ENCODE measurements around the gene ARHGAP15.

ARHGAP15 gene

GRCh38 chr2:143152219-143152618 is 23.0 kb downstream of the ARHGAP15 start:
- no peaks in the 10 kb centered on the region for H3K9me3 Mint-ChIP-seq
- H3K27me3 Mint-ChIP-seq: no peaks in the 10 kb centered on the region
- H3K36me3 Mint-ChIP-seq (ENCODE audit: low read depth): peaks cover 23% of the 10 kb centered on the region
- H3K4me1 Mint-ChIP-seq (ENCODE audit: low read depth): peaks cover 86% of the 10 kb centered on the region
- peak overlapping the region; percentile 80 for H3K27ac Mint-ChIP-seq
- no peak for DNase-seq
- peak overlapping the region; percentile 2 for H3K4me3 Mint-ChIP-seq

DNA sequence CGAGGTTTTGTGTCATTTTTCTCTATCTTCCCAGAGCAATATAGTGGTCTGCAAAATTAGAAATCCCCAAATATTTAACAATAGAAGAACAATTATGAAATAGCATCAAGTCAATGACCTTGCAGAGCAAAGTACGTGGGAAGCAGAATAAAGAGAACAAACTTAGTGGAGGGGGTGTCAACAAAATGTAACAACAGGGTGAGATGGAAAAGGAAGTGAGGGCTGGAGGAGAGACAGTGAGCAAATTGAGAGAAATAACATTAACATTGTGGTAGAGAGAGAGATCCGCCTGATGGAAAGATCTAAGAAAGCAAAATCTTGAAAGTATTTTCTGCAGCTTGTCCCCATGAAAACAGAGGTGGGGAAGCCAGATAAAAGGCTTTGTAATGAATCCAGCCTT is 23.4 kb downstream of the ARHGAP15 start:
- Mint-ChIP-seq H3K4me1 (ENCODE audit: low read depth) (peaks cover 86% of the 10 kb centered on the region), H3K9me3 (no peaks in the 10 kb centered on the region), H3K27me3 (no peaks in the 10 kb centered on the region), H3K36me3 (ENCODE audit: low read depth) (peaks cover 28% of the 10 kb centered on the region), H3K4me3 (peak overlapping the region; percentile 2), H3K27ac (peak overlapping the region; percentile 80)
- DNase-seq: no peak

GRCh38 chr2:143155661-143156060 is 26.4 kb downstream of the ARHGAP15 start:
- H3K9me3 Mint-ChIP-seq: no peaks in the 10 kb centered on the region
- H3K4me1 Mint-ChIP-seq (ENCODE audit: low read depth): peaks cover 86% of the 10 kb centered on the region
- H3K27ac Mint-ChIP-seq: no peak overlapping the region
- H3K4me3 Mint-ChIP-seq: no peak overlapping the region
- no peak for DNase-seq
- H3K27me3 Mint-ChIP-seq: no peaks in the 10 kb centered on the region
- H3K36me3 Mint-ChIP-seq (ENCODE audit: low read depth): peaks cover 38% of the 10 kb centered on the region

GRCh38 chr2:143157001-143157400 is 27.8 kb downstream of the ARHGAP15 start:
- no peak for DNase-seq
- H3K27ac Mint-ChIP-seq: no peak overlapping the region
- no peaks in the 10 kb centered on the region for H3K9me3 Mint-ChIP-seq
- H3K36me3 Mint-ChIP-seq (ENCODE audit: low read depth): peaks cover 45% of the 10 kb centered on the region
- peaks cover 86% of the 10 kb centered on the region for H3K4me1 Mint-ChIP-seq (ENCODE audit: low read depth)
- H3K27me3 Mint-ChIP-seq: no peaks in the 10 kb centered on the region
- no peak overlapping the region for H3K4me3 Mint-ChIP-seq

DNA sequence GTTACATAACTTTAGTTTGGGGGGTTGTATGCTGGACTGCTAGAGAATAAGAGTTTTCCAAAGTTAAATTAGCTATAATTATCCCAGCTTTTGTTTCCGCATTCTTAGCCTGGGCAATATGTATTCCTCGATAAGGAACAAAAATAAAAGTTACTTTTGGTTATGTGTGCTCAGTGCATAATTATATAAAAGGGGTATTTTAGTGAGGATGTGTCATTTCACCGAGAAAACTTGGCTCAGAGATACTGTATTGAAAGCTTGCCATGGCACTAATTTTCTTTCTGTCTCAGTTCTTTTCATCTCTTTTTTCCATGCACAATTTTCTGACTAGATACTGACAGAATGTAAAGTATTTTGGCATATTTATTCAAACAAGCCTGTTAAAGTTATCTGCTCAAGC is 28.2 kb downstream of the ARHGAP15 start:
- no peak for DNase-seq

GRCh38 chr2:143158098-143158497 is 28.9 kb downstream of the ARHGAP15 start:
- Mint-ChIP-seq H3K27me3 (no peaks in the 10 kb centered on the region), H3K9me3 (no peaks in the 10 kb centered on the region), H3K4me3 (no peak overlapping the region), H3K27ac (peak overlapping the region; percentile 81), H3K4me1 (ENCODE audit: low read depth) (peaks cover 85% of the 10 kb centered on the region), H3K36me3 (ENCODE audit: low read depth) (peaks cover 48% of the 10 kb centered on the region)
- DNase-seq: no peak

More for the DNA sequence above, 28.2 kb downstream of the ARHGAP15 start:
- H3K4me1 Mint-ChIP-seq (ENCODE audit: low read depth): peaks cover 86% of the 10 kb centered on the region
- H3K9me3 Mint-ChIP-seq: no peaks in the 10 kb centered on the region
- H3K36me3 Mint-ChIP-seq (ENCODE audit: low read depth): peaks cover 45% of the 10 kb centered on the region
- peak overlapping the region; percentile 60 for H3K27ac Mint-ChIP-seq
- H3K4me3 Mint-ChIP-seq: no peak overlapping the region
- H3K27me3 Mint-ChIP-seq: no peaks in the 10 kb centered on the region

DNA sequence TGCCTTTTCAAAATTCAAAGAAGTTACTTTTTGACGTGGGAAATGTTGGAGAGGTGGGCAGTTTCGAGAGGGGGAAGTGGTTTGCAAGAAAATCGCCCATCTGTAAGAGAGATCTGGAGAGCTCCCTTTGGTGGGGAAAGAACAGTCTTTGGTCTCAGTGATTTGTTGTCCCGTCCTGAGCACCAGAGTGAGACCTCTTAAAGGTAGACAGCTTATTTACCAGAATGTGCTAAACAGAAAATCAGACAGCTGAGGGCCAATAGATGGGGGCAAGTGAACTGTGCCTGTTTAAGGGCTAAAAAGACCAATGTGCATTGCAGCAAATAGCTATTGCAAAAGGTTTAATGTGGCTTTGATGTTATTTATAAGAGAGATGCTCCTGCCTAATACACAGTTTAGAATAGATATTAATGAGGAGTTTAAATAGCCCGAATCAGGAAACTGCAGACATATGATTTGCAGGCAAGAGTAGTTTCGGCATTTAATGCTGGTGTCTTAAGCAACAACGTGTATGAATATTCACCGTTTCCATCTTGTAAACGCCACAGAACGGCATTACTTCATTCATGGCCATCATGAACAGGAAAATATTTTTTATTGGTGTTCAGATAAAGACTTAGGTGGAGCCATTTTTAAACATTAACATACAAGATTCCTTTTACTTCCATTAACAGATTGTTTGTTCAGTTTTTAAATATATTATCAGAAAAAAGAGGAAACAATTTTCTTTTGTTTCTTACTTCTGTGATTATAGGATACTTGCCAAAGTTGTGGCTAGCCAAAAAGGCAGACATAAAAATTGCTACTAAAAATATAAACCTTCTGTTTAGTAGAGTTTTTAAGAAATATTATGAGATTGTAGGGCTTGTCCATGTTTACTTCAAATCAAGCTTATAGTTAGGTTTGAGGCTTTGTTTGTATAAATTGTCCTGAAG is 29.6 kb downstream of the ARHGAP15 start:
- Mint-ChIP-seq H3K9me3 (no peaks in the 10 kb centered on the region), H3K27me3 (no peaks in the 10 kb centered on the region), H3K4me1 (ENCODE audit: low read depth) (peaks cover 87% of the 10 kb centered on the region), H3K36me3 (ENCODE audit: low read depth) (peaks cover 52% of the 10 kb centered on the region), H3K4me3 (peak overlapping the region; percentile 7), H3K27ac (peak overlapping the region; percentile 81)
- DNase-seq: no peak

DNA sequence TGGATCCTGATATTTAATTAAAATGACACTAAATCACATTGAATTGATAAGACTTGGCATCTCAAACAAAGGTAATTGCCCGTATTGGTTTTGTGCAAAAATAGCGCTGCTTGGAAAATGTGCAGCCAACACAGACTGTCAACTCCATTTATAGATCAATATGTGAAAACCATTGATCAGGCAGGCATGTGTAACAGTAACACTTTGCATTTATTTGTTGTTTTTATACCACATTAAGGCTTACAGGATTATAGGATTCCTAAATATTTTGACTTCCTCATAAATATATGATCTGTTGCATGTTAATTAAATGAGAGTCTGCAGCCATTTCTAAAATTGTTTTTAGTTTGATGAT is 30.2 kb downstream of the ARHGAP15 start:
- Mint-ChIP-seq H3K4me1 (ENCODE audit: low read depth) (peaks cover 88% of the 10 kb centered on the region), H3K27me3 (no peaks in the 10 kb centered on the region), H3K36me3 (ENCODE audit: low read depth) (peaks cover 58% of the 10 kb centered on the region), H3K27ac (peak overlapping the region; percentile 74), H3K9me3 (no peaks in the 10 kb centered on the region), H3K4me3 (no peak overlapping the region)
- DNase-seq: no peak

DNA sequence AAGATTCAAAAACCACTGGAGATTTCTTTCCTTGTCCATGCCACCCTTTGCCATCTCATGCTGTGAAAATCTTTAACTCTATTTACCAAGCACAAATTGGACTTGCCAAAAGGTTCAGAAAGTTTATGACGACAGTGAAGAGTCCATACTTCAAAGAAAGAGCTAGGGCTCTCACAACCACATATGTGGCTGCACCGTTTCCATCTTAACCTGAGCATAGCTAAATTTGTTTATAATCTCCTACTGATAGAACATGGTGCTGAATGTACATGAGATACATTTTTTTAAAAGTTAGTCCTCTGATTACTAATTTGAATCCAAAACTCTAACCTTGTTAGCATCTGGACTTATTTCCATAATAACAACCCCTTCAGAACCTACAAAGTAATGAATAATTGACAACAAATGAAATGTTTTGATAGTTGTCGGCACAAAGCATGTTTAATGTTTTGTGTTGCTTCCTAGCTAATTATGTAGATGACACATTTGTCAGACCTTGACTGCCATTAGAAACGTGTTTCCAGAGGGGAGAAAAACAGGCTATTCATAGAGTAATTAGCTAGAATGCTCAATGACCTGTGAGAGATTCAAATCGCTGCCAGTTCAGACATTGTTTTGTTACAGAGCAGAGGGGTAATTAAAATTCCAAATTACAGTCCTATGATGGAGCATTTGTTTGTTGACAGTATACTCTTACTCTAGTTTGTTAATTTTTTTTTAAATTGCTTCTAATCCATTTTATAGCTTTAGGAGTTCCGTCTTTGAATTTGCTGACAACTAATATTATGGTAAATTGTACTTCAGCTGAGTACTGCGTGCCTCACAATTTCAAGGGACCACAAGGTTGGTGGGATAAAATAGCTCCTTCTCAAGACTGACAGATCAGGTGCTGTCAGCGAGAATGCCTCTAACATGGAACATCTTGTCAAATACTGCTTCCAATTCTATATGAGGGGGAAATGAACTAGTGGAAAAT is 31.8 kb downstream of the ARHGAP15 start:
- Mint-ChIP-seq H3K36me3 (ENCODE audit: low read depth) (peaks cover 51% of the 10 kb centered on the region), H3K27me3 (no peaks in the 10 kb centered on the region), H3K4me1 (ENCODE audit: low read depth) (peaks cover 86% of the 10 kb centered on the region), H3K9me3 (no peaks in the 10 kb centered on the region), H3K4me3 (no peak overlapping the region), H3K27ac (peak overlapping the region; percentile 65)
- DNase-seq: no peak

- peak; percentile 50 for DNase-seq
- Mint-ChIP-seq H3K27me3 (no peaks in the 10 kb centered on the region), H3K9me3 (no peaks in the 10 kb centered on the region), H3K27ac (peak overlapping the region; percentile 65), H3K4me3 (no peak overlapping the region), H3K36me3 (ENCODE audit: low read depth) (peaks cover 53% of the 10 kb centered on the region), H3K4me1 (ENCODE audit: low read depth) (peaks cover 88% of the 10 kb centered on the region)
These were observed 33.1 kb downstream of the ARHGAP15 start for GRCh38 chr2:143162123-143162837.

- Mint-ChIP-seq H3K27me3 (no peaks in the 10 kb centered on the region), H3K36me3 (ENCODE audit: low read depth) (peaks cover 52% of the 10 kb centered on the region), H3K4me1 (ENCODE audit: low read depth) (peaks cover 88% of the 10 kb centered on the region), H3K27ac (no peak overlapping the region), H3K4me3 (no peak overlapping the region), H3K9me3 (no peaks in the 10 kb centered on the region)
- DNase-seq: no peak
These were observed 33.8 kb downstream of the ARHGAP15 start for GRCh38 chr2:143162997-143163396.

GRCh38 chr2:143163499-143163898 is 34.3 kb downstream of the ARHGAP15 start:
- DNase-seq: no peak
- no peaks in the 10 kb centered on the region for H3K9me3 Mint-ChIP-seq
- H3K27ac Mint-ChIP-seq: no peak overlapping the region
- peaks cover 47% of the 10 kb centered on the region for H3K36me3 Mint-ChIP-seq (ENCODE audit: low read depth)
- H3K4me1 Mint-ChIP-seq (ENCODE audit: low read depth): peaks cover 85% of the 10 kb centered on the region
- no peak overlapping the region for H3K4me3 Mint-ChIP-seq
- H3K27me3 Mint-ChIP-seq: no peaks in the 10 kb centered on the region

DNA sequence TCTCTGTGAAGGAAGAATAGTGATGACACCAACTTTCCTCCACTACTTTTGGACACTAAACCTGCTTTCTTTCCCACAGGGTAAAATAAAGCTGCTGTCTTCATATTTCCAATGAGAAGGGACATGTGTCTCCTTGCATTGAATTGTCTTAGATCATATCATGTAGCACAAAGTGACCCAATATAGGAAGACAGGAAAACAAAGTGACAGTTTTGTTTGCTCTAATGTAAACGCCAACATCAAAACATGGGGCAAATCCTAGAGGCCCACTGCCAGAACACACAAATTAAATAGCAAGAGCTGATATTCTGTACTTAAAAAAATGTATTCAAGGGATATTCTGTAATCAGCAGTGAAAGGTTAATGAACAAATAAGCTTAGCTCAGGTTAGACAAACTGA is 36.1 kb downstream of the ARHGAP15 start:
- Mint-ChIP-seq H3K27me3 (no peaks in the 10 kb centered on the region), H3K27ac (peak overlapping the region; percentile 52), H3K36me3 (ENCODE audit: low read depth) (peaks cover 44% of the 10 kb centered on the region), H3K4me1 (ENCODE audit: low read depth) (peaks cover 85% of the 10 kb centered on the region), H3K9me3 (no peaks in the 10 kb centered on the region), H3K4me3 (no peak overlapping the region)
- no peak for DNase-seq

- Mint-ChIP-seq H3K27ac (no peak overlapping the region), H3K36me3 (ENCODE audit: low read depth) (peaks cover 46% of the 10 kb centered on the region), H3K4me1 (ENCODE audit: low read depth) (peaks cover 80% of the 10 kb centered on the region), H3K4me3 (no peak overlapping the region), H3K27me3 (no peaks in the 10 kb centered on the region), H3K9me3 (no peaks in the 10 kb centered on the region)
- DNase-seq: no peak
These were observed 39.9 kb downstream of the ARHGAP15 start for GRCh38 chr2:143169105-143169504.
